H1 (cell line): ENCODE measurements around the gene AIRE. TPM values are rescaled to one million over a fixed set of nuclear protein-coding genes. Genes with fewer than 3 reads are reported as not detected.

Experiments
- CTCF ChIA-PET: fragments of 300-600 bp; sonication (Branson Sonifier 250); formaldehyde crosslinking; loops from one replicate; lab custom pipeline; 2021; ENCODE audit not compliant: partially characterized antibody; lab: Charles Lee
- POLR2A ChIA-PET: fragments of 300-600 bp; sonication (Branson Sonifier 250); formaldehyde crosslinking; loops from one replicate; lab custom pipeline; 2021; ENCODE audit warnings: inconsistent platforms; ENCODE audit not compliant: partially characterized antibody; lab: Charles Lee
- DNase-seq, 2 experiments: peaks; one replicate each; pipeline versions ENCODE4 v3.0.0 to v3.0.0-alpha.2; 2010 to 2022; ENCODE audit warnings: low spot score in 2 of 2, low read depth in 1 of 2, mixed read lengths in 1 of 2
- FAIRE-seq: peaks from 2 replicates; lab custom pipeline; 2011; peaks lifted over from hg19 to GRCh38; lab: Jason Lieb, UNC
- H2AFZ ChIP-seq: 2 replicates; pipeline ENCODE4 v1.8.1; 2012; ENCODE audit warnings: low read length, inconsistent platforms
- H2AK5ac ChIP-seq: 2 replicates; pipeline ENCODE4 v1.6.1; 2013; ENCODE audit warnings: low read depth, low read length
- H2BK120ac ChIP-seq: replicated peaks from 2 replicates; pipeline ENCODE3; 2013; ENCODE audit warnings: low read depth, low read length, inconsistent platforms
- H2BK12ac ChIP-seq: 2 replicates; pipeline ENCODE4 v1.6.1; 2013; ENCODE audit warnings: low read depth, low read length
- H2BK15ac ChIP-seq: 2 replicates; pipeline ENCODE4 v1.6.1; 2013; ENCODE audit warnings: low read length
- H2BK20ac ChIP-seq: 2 replicates; pipeline ENCODE4 v1.6.1; 2013; ENCODE audit warnings: low read length
- H2BK5ac ChIP-seq: 2 replicates; pipeline ENCODE4 v1.6.1; 2013; ENCODE audit warnings: low read depth, low read length
- H3K14ac ChIP-seq: 2 replicates; pipeline ENCODE4 v1.6.1; 2013; ENCODE audit warnings: inconsistent platforms; ENCODE audit not compliant: insufficient read length
- H3K18ac ChIP-seq: 2 replicates; pipeline ENCODE4 v1.6.1; 2013; ENCODE audit warnings: low read length; ENCODE audit errors: extremely low read depth
- H3K23ac ChIP-seq: 2 replicates; pipeline ENCODE4 v1.6.1; 2013; ENCODE audit warnings: inconsistent platforms; ENCODE audit not compliant: insufficient read length
- H3K23me2 ChIP-seq: 2 replicates; pipeline ENCODE4 v1.6.1; 2013; ENCODE audit warnings: low read depth, low read length
- H3K27ac ChIP-seq: 2 replicates; pipeline ENCODE4 v1.6.1; 2011; ENCODE audit warnings: low read depth, low read length, inconsistent platforms
- H3K27me3 ChIP-seq, 4 experiments: replicated peaks in 1 of 4; 1 replicate in 1 of 4; 2 replicates in 3 of 4; pipeline versions ENCODE4 v1.6.1 to v1.8.1; 2011 to 2013; ENCODE audit warnings: low read length in 3 of 4, mild to moderate bottlenecking in 3 of 4, inconsistent platforms in 2 of 4, mixed read lengths in 2 of 4, moderate library complexity in 1 of 4; ENCODE audit not compliant: control insufficient read depth in 3 of 4, insufficient read depth in 3 of 4; ENCODE audit errors: extremely low read depth in 1 of 4
- H3K36me3 ChIP-seq, 4 experiments: 2 replicates each; pipeline versions ENCODE4 v1.6.1 to v1.8.1; 2011 to 2013; ENCODE audit warnings: mild to moderate bottlenecking in 4 of 4, low read length in 3 of 4, moderate library complexity in 2 of 4, control low read depth in 1 of 4, inconsistent platforms in 1 of 4; ENCODE audit not compliant: insufficient read depth in 4 of 4, control insufficient read depth in 2 of 4
- H3K4ac ChIP-seq: replicated peaks from 2 replicates; pipeline ENCODE3; 2013; ENCODE audit warnings: low read length, low read depth, mixed read lengths, inconsistent platforms; ENCODE audit not compliant: insufficient read length
- H3K4me1 ChIP-seq, 4 experiments: replicated peaks in 1 of 4; 1 replicate in 1 of 4; 2 replicates in 3 of 4; pipeline versions ENCODE4 v1.6.1 to v1.8.1; 2011 to 2013; ENCODE audit warnings: low read length in 3 of 4, inconsistent platforms in 2 of 4, mixed read lengths in 1 of 4; ENCODE audit not compliant: insufficient read depth in 4 of 4, control insufficient read depth in 3 of 4
- H3K4me2 ChIP-seq, 2 experiments: 2 replicates each; pipeline versions ENCODE4 v1.6.1 to v1.8.1; 2011 to 2013; ENCODE audit warnings: low read depth in 2 of 2, low read length in 2 of 2, control low read depth in 1 of 2, inconsistent platforms in 1 of 2, mild to moderate bottlenecking in 1 of 2; ENCODE audit not compliant: insufficient read depth in 1 of 2
- H3K4me3 ChIP-seq, 4 experiments: fragments of 200-600, 300-600 bp in 1 of 4; sonication (generic), shearing (Covaris generic), sonication (Bioruptor Twin) in 1 of 4; 2 replicates each; pipeline versions ENCODE4 v1.5.1 to v1.8.1; 2011 to 2016; ENCODE audit warnings: low read length in 4 of 4, low read depth in 3 of 4, control low read depth in 2 of 4, inconsistent platforms in 2 of 4, mild to moderate bottlenecking in 2 of 4, mixed read lengths in 1 of 4, moderate library complexity in 1 of 4; ENCODE audit not compliant: insufficient read depth in 2 of 4; ENCODE audit errors: extremely low read depth in 1 of 4
- H3K56ac ChIP-seq: replicated peaks from 2 replicates; pipeline ENCODE3; 2013; ENCODE audit warnings: low read depth, mild to moderate bottlenecking, mixed read lengths, low read length, inconsistent platforms; ENCODE audit not compliant: insufficient read length
- H3K79me1 ChIP-seq: 2 replicates; pipeline ENCODE4 v1.6.1; 2013; ENCODE audit warnings: low read depth, low read length, control low read depth
- H3K79me2 ChIP-seq, 2 experiments: 2 replicates each; pipeline versions ENCODE4 v1.6.1 to v1.8.1; 2012 to 2013; ENCODE audit warnings: low read length in 2 of 2, mild to moderate bottlenecking in 2 of 2, inconsistent platforms in 1 of 2; ENCODE audit not compliant: insufficient read depth in 2 of 2, control insufficient read depth in 1 of 2
- H3K9ac ChIP-seq, 4 experiments: replicated peaks in 1 of 4; 1 replicate in 1 of 4; 2 replicates in 3 of 4; pipeline versions ENCODE4 v1.6.1 to v1.8.1; 2011 to 2013; ENCODE audit warnings: low read depth in 3 of 4, low read length in 3 of 4, control low read depth in 2 of 4, mild to moderate bottlenecking in 2 of 4, moderate library complexity in 2 of 4, inconsistent platforms in 1 of 4; ENCODE audit errors: extremely low read depth in 1 of 4
- H3K9me3 ChIP-seq, 2 experiments: 2 replicates each; pipeline versions ENCODE4 v1.6.1 to v1.8.1; 2012 to 2013; ENCODE audit warnings: mild to moderate bottlenecking in 2 of 2, moderate library complexity in 2 of 2, control low read depth in 1 of 2, inconsistent platforms in 1 of 2, low read depth in 1 of 2, low read length in 1 of 2, mixed read lengths in 1 of 2; ENCODE audit not compliant: insufficient read depth in 2 of 2
- H4K20me1 ChIP-seq, 2 experiments: replicated peaks in 1 of 2; 2 replicates each; pipeline versions ENCODE3 to v1.8.1; 2011 to 2013; ENCODE audit warnings: inconsistent platforms in 2 of 2, low read length in 2 of 2, mild to moderate bottlenecking in 1 of 2; ENCODE audit not compliant: insufficient read depth in 2 of 2, control insufficient read depth in 1 of 2
- H4K5ac ChIP-seq: 2 replicates; pipeline ENCODE4 v1.6.1; 2013; ENCODE audit warnings: low read length, low read depth, mixed read lengths, inconsistent platforms; ENCODE audit not compliant: insufficient read length
- H4K8ac ChIP-seq: 2 replicates; pipeline ENCODE4 v1.8.0; 2013; ENCODE audit warnings: mild to moderate bottlenecking, moderate library complexity, low read length, inconsistent platforms; ENCODE audit not compliant: insufficient read depth; ENCODE audit errors: extremely low read depth
- H4K91ac ChIP-seq: replicated peaks from 2 replicates; pipeline ENCODE3; 2013; ENCODE audit warnings: low read length, mixed read lengths, inconsistent platforms; ENCODE audit not compliant: insufficient read length
- ATF2 ChIP-seq: IDR thresholded peaks from 2 replicates; pipeline ENCODE4 v1.6.1; 2012; ENCODE audit warnings: low read length, inconsistent platforms
- CTCF ChIP-seq, 3 experiments: IDR thresholded peaks; 1 replicate in 2 of 3; 2 replicates in 1 of 3; pipeline versions ENCODE4 v1.5.1 to v1.6.1; 2011; ENCODE audit warnings: low read length in 3 of 3, mild to moderate bottlenecking in 3 of 3, inconsistent platforms in 2 of 3, low read depth in 1 of 3, moderate library complexity in 1 of 3; ENCODE audit not compliant: insufficient read depth in 1 of 3; ENCODE audit errors: control extremely low read depth in 1 of 3
- KDM1A ChIP-seq: fragments of 200-600, 300-600 bp; sonication (generic); IDR thresholded peaks from 2 replicates; pipeline ENCODE4 v1.7.1; 2016; ENCODE audit warnings: mild to moderate bottlenecking, low read length, borderline replicate concordance
- POLR2A ChIP-seq, 2 experiments: IDR thresholded peaks; 1 replicate in 1 of 2; 2 replicates in 1 of 2; pipeline ENCODE4 v1.6.1; 2011; ENCODE audit warnings: low read depth in 2 of 2, low read length in 2 of 2, mild to moderate bottlenecking in 2 of 2; ENCODE audit errors: control extremely low read depth in 1 of 2
- RFX5 ChIP-seq: IDR thresholded peaks from 2 replicates; pipeline ENCODE4 v1.6.1; 2011; ENCODE audit warnings: low read depth, low read length, improper control_type of control experiment, borderline replicate concordance
- SRF ChIP-seq: IDR thresholded peaks from 2 replicates; pipeline ENCODE4 v1.6.1; 2011; ENCODE audit warnings: mild to moderate bottlenecking, low read depth, low read length, moderate library complexity
- TBP ChIP-seq: IDR thresholded peaks from 2 replicates; pipeline ENCODE4 v1.6.1; 2011; ENCODE audit warnings: low read depth, low read length, improper control_type of control experiment
- TEAD4 ChIP-seq: IDR thresholded peaks from 2 replicates; pipeline ENCODE4 v1.6.1; 2012; ENCODE audit warnings: low read depth, low read length, inconsistent platforms, mixed read lengths
- WGBS, 2 experiments: shearing (Covaris generic) in 1 of 2; methylation state at CpG; one replicate each; pipeline versions ENCODE4 v1.1.6 to v1.1.7; 2013 to 2015; ENCODE audit warnings: low lambda C conversion rate in 2 of 2, mixed read lengths in 2 of 2, inconsistent platforms in 1 of 2, low coverage in 1 of 2, missing lambda C conversion rate in 1 of 2; ENCODE audit not compliant: insufficient replicate concordance in 2 of 2, insufficient coverage in 1 of 2, insufficient read length in 1 of 2; ENCODE audit errors: extremely low coverage in 1 of 2, missing lambda C conversion rate in 1 of 2; 5-methylcytosine and 5-hydroxymethylcytosine counted together
- polyA plus RNA-seq, 7 experiments: library from polyadenylated mRNA; depleted of rRNA in 3 of 7; stranded (reverse) in 5 of 7; unstranded in 2 of 7; fragments of >200 nt in 5 of 7; fragments of 200-250 nt in 2 of 7; gene quantifications; 1 replicate in 5 of 7; 2 replicates in 1 of 7; 4 replicates in 1 of 7; pipeline versions ENCODE4 v1.2.1 to v1.2.3, GENCODE V29; 2011 to 2013; ENCODE audit warnings: missing spikeins in 2 of 7, mixed read lengths in 2 of 7
- total RNA-seq: library from RNA; stranded (reverse); fragmentation: NEBNext Ultra II Directional; extraction: Animal tissue kit (Norgen Biotek cat#: 25700); gene quantifications from 2 replicates; pipeline ENCODE4 v1.2.1, GENCODE V29; 2021

The AIRE gene
- total and polyA plus RNA-seq, 2 of the 8 experiments (the other 6 are each of a cell fraction or from before 2014, with no cell fraction given): 0.09 TPM; not detected in 1

- H4K91ac ChIP-seq: no peak overlapping the region
- H4K20me1 ChIP-seq: no peaks in the 10 kb centered on the region
- no peak overlapping the region for H2BK120ac ChIP-seq
- no peaks in the 10 kb centered on the region for H3K9me3 ChIP-seq
- ChIA-PET POLR2A (no interaction called here), CTCF (interaction anchor here (1.5 to 5.3 kb wide), 3 partner anchors 8 to 43 kb away, joined by 3 to 53 read pairs (median 11); no protein-coding TSS in a partner anchor)
- 76% methylated on average over 17 of the region's 23 CpGs; no CpG with 5 or more reads in 1 of the 2 experiments for WGBS, 2 experiments
- no peak overlapping the region for H3K18ac ChIP-seq
- no peak overlapping the region for H2BK5ac ChIP-seq
- H3K79me2 ChIP-seq: no peaks in the 10 kb centered on the region
- H3K27ac ChIP-seq: no peak overlapping the region
- H2BK12ac ChIP-seq: no peak overlapping the region
- FAIRE-seq (no peak), DNase-seq (no peak)
- no peak overlapping the region for H3K56ac ChIP-seq
- H3K4me3 ChIP-seq: no peak overlapping the region
- no peak overlapping the region for H2AK5ac ChIP-seq
- no peak overlapping the region for H4K5ac ChIP-seq
- no peaks in the 10 kb centered on the region for H3K36me3 ChIP-seq
- no peak overlapping the region for H3K4ac ChIP-seq
- no peaks in the 10 kb centered on the region; the same call in 1 of the 2 replicates for H3K23me2 ChIP-seq
- H2BK20ac ChIP-seq: no peak overlapping the region
- H3K9ac ChIP-seq: no peak overlapping the region
- H2BK15ac ChIP-seq: no peak overlapping the region
- H3K4me1 ChIP-seq: peaks cover 0 to 20% (median 11%) of the 10 kb centered on the region in 4 experiments; a peak in 5 of 7 replicates
- H3K27me3 ChIP-seq: peaks cover 0 to 28% (median 17%) of the 10 kb centered on the region in 4 experiments; a peak in 5 of 7 replicates
- no peak overlapping the region for H3K14ac ChIP-seq
- H3K23ac ChIP-seq: no peak overlapping the region
- no peak overlapping the region for H4K8ac ChIP-seq
- no peak overlapping the region for H3K4me2 ChIP-seq
- H3K79me1 ChIP-seq: no peaks in the 10 kb centered on the region
- H2AFZ ChIP-seq: no peak overlapping the region
- TF ChIP-seq RFX5 (no peak), ATF2 (no peak), TBP (no peak), SRF (no peak), CTCF (IDR thresholded peaks at IDR 0.05; ENCODE audit: control extremely low read depth in 1 of 3, insufficient read depth in 1 of 3, low read depth in 1 of 3, low read length in 3 of 3) (no peak), POLR2A (IDR thresholded peaks at IDR 0.05; ENCODE audit: control extremely low read depth in 1 of 2, low read depth in 2 of 2, low read length in 2 of 2) (no peak), KDM1A (no peak), TEAD4 (no peak)
Observed at GRCh38 chr21:44288251-44289110, 2.8 kb downstream of the AIRE start.
